ENCODE data around the gene GNAL. TPM values are rescaled to one million over a fixed set of nuclear protein-coding genes. Genes with fewer than 3 reads are reported as not detected.

GNAL gene
- total RNA-seq, 1 experiment from 2014 or later, result 4.6 TPM

GRCh38 chr18:11667578-11667977, 21.5 kb upstream of the GNAL start:
- H2AFZ ChIP-seq (ENCODE audit: low read depth, low read length, poor library complexity, severe bottlenecking), result no peak overlapping the region
- no peak overlapping the region for H3K27ac ChIP-seq (ENCODE audit: low read depth, low read length)
- H3K36me3 ChIP-seq (ENCODE audit: control insufficient read depth in 1 of 2, insufficient read depth in 2 of 2, low read length in 2 of 2), result no peaks in the 10 kb centered on the region
- H3K9ac ChIP-seq (ENCODE audit: low read length), result no peak overlapping the region
- ATAC-seq (no peak), DNase-seq (ENCODE audit: low read depth, low spot score) (no peak)
- no peaks in the 10 kb centered on the region for H3K79me2 ChIP-seq (ENCODE audit: insufficient read depth, low read length)
- no peaks in the 10 kb centered on the region for H4K20me1 ChIP-seq (ENCODE audit: insufficient read depth)
- H3K9me3 ChIP-seq (ENCODE audit: control insufficient read depth in 1 of 2, insufficient read depth in 1 of 2, low read depth in 1 of 2, low read length in 2 of 2), result no peaks in the 10 kb centered on the region
- ChIA-PET POLR2A (no interaction called here), RAD21 (ENCODE audit: low non-redundant PET in 1 of 2, low total read pairs in 2 of 2, uncharacterized antibody in 2 of 2, unreplicated experiment in 2 of 2) (no interaction called here), CTCF (interaction anchor here (1.8 to 2.8 kb wide), 2 partner anchors 12 kb away, joined by 6 to 18 read pairs; no protein-coding TSS in a partner anchor)
- H3K9me2 ChIP-seq (ENCODE audit: insufficient read depth), result no peaks in the 10 kb centered on the region
- no peak overlapping the region for H3K4me3 ChIP-seq (replicated peaks in 1 of 2; ENCODE audit: low read depth in 1 of 2, low read length in 2 of 2)
- no peak overlapping the region for H3K4me2 ChIP-seq (ENCODE audit: low read length)
- no TSS peak for BruUV-seq (replicated peaks)
- intact Hi-C loops (cut with micrococcal nuclease), result no loop called here
- no peaks in the 10 kb centered on the region for H3K4me1 ChIP-seq (ENCODE audit: control insufficient read depth in 1 of 2, insufficient read depth in 2 of 2, low read length in 2 of 2)
- no peak for TF ChIP-seq REST (IDR thresholded peaks at IDR 0.05; ENCODE audit: low read depth)
- TF ChIP-seq, protein P1, sequence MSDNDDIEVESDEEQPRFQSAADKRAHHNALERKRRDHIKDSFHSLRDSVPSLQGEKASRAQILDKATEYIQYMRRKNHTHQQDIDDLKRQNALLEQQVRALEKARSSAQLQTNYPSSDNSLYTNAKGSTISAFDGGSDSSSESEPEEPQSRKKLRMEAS (IDR thresholded peaks at IDR 0.05), result no peak
- no peak for TF ChIP-seq SP1 (IDR thresholded peaks at IDR 0.05; ENCODE audit: low read depth)
- TF ChIP-seq EZH2 (IDR thresholded peaks at IDR 0.05), result no peak
- TF ChIP-seq, protein P2, sequence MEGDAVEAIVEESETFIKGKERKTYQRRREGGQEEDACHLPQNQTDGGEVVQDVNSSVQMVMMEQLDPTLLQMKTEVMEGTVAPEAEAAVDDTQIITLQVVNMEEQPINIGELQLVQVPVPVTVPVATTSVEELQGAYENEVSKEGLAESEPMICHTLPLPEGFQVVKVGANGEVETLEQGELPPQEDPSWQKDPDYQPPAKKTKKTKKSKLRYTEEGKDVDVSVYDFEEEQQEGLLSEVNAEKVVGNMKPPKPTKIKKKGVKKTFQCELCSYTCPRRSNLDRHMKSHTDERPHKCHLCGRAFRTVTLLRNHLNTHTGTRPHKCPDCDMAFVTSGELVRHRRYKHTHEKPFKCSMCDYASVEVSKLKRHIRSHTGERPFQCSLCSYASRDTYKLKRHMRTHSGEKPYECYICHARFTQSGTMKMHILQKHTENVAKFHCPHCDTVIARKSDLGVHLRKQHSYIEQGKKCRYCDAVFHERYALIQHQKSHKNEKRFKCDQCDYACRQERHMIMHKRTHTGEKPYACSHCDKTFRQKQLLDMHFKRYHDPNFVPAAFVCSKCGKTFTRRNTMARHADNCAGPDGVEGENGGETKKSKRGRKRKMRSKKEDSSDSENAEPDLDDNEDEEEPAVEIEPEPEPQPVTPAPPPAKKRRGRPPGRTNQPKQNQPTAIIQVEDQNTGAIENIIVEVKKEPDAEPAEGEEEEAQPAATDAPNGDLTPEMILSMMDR (IDR thresholded peaks at IDR 0.05 in 2 of 3, conservative IDR thresholded peaks at IDR 0.05 in 1 of 3; ENCODE audit: borderline replicate concordance in 1 of 3, insufficient read depth in 1 of 3, low read depth in 2 of 3, low read length in 2 of 3), result no peak
- TF ChIP-seq CBX3 (IDR thresholded peaks at IDR 0.05; ENCODE audit: low read depth), result no peak
- H3K27me3 ChIP-seq (ENCODE audit: insufficient read depth, low read length), result peaks cover 50% of the 10 kb centered on the region

All from HCT116 (cell line).